ENCODE data around the gene SLC25A10. TPM values are rescaled to one million over a fixed set of nuclear protein-coding genes. Genes with fewer than 3 reads are reported as not detected.
A peak's percentile ranks its signal among the peaks of the same experiment; 100 is the strongest.

SLC25A10 gene
- total RNA-seq, 2 experiments from 2014 or later = 4.6 TPM

- no peak overlapping the region for H3K27ac Mint-ChIP-seq
- peaks cover 7% of the 10 kb centered on the region for H3K4me1 Mint-ChIP-seq (ENCODE audit: low read depth)
- ChIA-PET POLR2A (no interaction called here), CTCF (no interaction called here)
- H3K36me3 ChIP-seq (ENCODE audit: insufficient read depth, low read length) = no peaks in the 10 kb centered on the region
- intact Hi-C loops (cut with DNase I, micrococcal nuclease) = no loop called here
- DNase-seq (peak in 1 of 14 experiments; percentile 32), ATAC-seq (ENCODE audit: poor library complexity) (no peak)
- H3K9me3 ChIP-seq (ENCODE audit: control insufficient read depth in 1 of 2, insufficient read depth in 1 of 2, low read length in 2 of 2) = no peaks in the 10 kb centered on the region
- no peaks in the 10 kb centered on the region for H3K27me3 Mint-ChIP-seq
- H3K4me3 Mint-ChIP-seq = no peak overlapping the region
- H3K4me1 ChIP-seq (ENCODE audit: insufficient read depth, low read length) = peaks cover 12% of the 10 kb centered on the region
- TF ChIP-seq CTCF (IDR thresholded peaks at IDR 0.05) = no peak
- no peak overlapping the region for H3K4me3 ChIP-seq (ENCODE audit: low read length)
- H3K27ac ChIP-seq (ENCODE audit: low read depth in 1 of 2, low read length in 2 of 2) = no peak overlapping the region
- H3K9me3 Mint-ChIP-seq = no peaks in the 10 kb centered on the region
- no peaks in the 10 kb centered on the region for H3K36me3 Mint-ChIP-seq (ENCODE audit: low read depth)
- no peaks in the 10 kb centered on the region for H3K27me3 ChIP-seq (ENCODE audit: control insufficient read depth in 1 of 2, insufficient read depth in 2 of 2, low read length in 2 of 2)
Observed at GRCh38 chr17:81717049-81717765, 5.1 kb downstream of the SLC25A10 start.

GRCh38 chr17:81717766-81718089, 5.6 kb downstream of the SLC25A10 start:
- ChIA-PET CTCF (no interaction called here), POLR2A (no interaction called here)
- H3K4me3 ChIP-seq (ENCODE audit: low read length) = no peak overlapping the region
- H3K36me3 ChIP-seq (ENCODE audit: insufficient read depth, low read length) = no peaks in the 10 kb centered on the region
- H3K9me3 ChIP-seq (ENCODE audit: control insufficient read depth in 1 of 2, insufficient read depth in 1 of 2, low read length in 2 of 2) = no peaks in the 10 kb centered on the region
- intact Hi-C loops (cut with DNase I, micrococcal nuclease) = no loop called here
- H3K27ac Mint-ChIP-seq = no peak overlapping the region
- H3K27me3 ChIP-seq (ENCODE audit: control insufficient read depth in 1 of 2, insufficient read depth in 2 of 2, low read length in 2 of 2) = no peaks in the 10 kb centered on the region
- no peaks in the 10 kb centered on the region for H3K36me3 Mint-ChIP-seq (ENCODE audit: low read depth)
- no peak for ATAC-seq (ENCODE audit: poor library complexity)
- no peak overlapping the region for H3K27ac ChIP-seq (ENCODE audit: low read depth in 1 of 2, low read length in 2 of 2)
- H3K4me1 Mint-ChIP-seq (ENCODE audit: low read depth) = peaks cover 5% of the 10 kb centered on the region
- peaks cover 9% of the 10 kb centered on the region for H3K4me1 ChIP-seq (ENCODE audit: insufficient read depth, low read length)
- H3K4me3 Mint-ChIP-seq = no peak overlapping the region
- TF ChIP-seq CTCF (IDR thresholded peaks at IDR 0.05) = no peak
- no peaks in the 10 kb centered on the region for H3K9me3 Mint-ChIP-seq
- H3K27me3 Mint-ChIP-seq = no peaks in the 10 kb centered on the region
- DNase-seq = no peak

- no peaks in the 10 kb centered on the region for H3K4me1 ChIP-seq (ENCODE audit: insufficient read depth, low read length)
- H3K36me3 Mint-ChIP-seq (ENCODE audit: low read depth) = no peaks in the 10 kb centered on the region
- H3K9me3 ChIP-seq (ENCODE audit: control insufficient read depth in 1 of 2, insufficient read depth in 1 of 2, low read length in 2 of 2) = no peaks in the 10 kb centered on the region
- peaks cover 7% of the 10 kb centered on the region for H3K27me3 Mint-ChIP-seq
- no peak for TF ChIP-seq CTCF (IDR thresholded peaks at IDR 0.05)
- H3K27ac ChIP-seq (ENCODE audit: low read depth in 1 of 2, low read length in 2 of 2) = no peak overlapping the region
- no peak overlapping the region for H3K4me3 ChIP-seq (ENCODE audit: low read length)
- H3K27ac Mint-ChIP-seq = no peak overlapping the region
- H3K27me3 ChIP-seq (ENCODE audit: control insufficient read depth in 1 of 2, insufficient read depth in 2 of 2, low read length in 2 of 2) = peaks cover 0 to 5% of the 10 kb centered on the region in 2 experiments
- ATAC-seq (ENCODE audit: poor library complexity) (no peak), DNase-seq (peak in 1 of 14 experiments; percentile 28)
- intact Hi-C loops (cut with DNase I, micrococcal nuclease) = no loop called here
- no peaks in the 10 kb centered on the region for H3K4me1 Mint-ChIP-seq (ENCODE audit: low read depth)
- ChIA-PET POLR2A (no interaction called here), CTCF (no interaction called here)
- no peak overlapping the region for H3K4me3 Mint-ChIP-seq
- H3K9me3 Mint-ChIP-seq = no peaks in the 10 kb centered on the region
- no peaks in the 10 kb centered on the region for H3K36me3 ChIP-seq (ENCODE audit: insufficient read depth, low read length)
Observed at GRCh38 chr17:81719410-81720266, 7.6 kb downstream of the SLC25A10 start.

Measured in CD4-positive, alpha-beta T cell (primary cell).